GM12875 (cell line): ENCODE measurements around the gene RFX2.

Experiments used
- H3K4me3 ChIP-seq: one replicate; pipeline ENCODE4 v1.5.1; 2011; ENCODE audit warnings: low read depth, low read length, control low read depth
- TF ChIP-seq, protein P1 (sequence below): IDR thresholded peaks from 2 replicates; pipeline ENCODE4 v1.5.1; 2011; ENCODE audit warnings: low read depth, mild to moderate bottlenecking, control low read depth, inconsistent platforms, low read length, moderate library complexity, borderline replicate concordance; ENCODE audit not compliant: insufficient read depth

Gene RFX2

DNA sequence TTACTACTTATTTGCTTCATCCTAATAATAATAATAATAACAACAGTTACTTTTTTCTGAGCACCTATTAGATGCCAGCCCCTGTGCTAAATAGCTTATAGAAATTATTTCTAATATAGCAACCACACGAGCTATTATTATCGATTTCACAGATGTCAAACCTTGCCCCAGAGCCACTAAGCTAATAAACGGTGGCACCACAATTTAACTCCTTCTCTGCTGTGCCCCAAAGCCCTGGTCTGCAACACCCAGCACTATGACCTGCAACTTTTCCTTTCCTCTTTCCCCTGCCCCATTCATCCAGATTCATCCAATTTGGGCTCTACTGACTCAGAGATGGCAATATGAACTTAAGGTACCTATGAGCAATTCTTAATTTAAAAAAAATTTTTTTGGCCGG, 6.4 kb downstream of the RFX2 start:
- TF ChIP-seq, protein P1, sequence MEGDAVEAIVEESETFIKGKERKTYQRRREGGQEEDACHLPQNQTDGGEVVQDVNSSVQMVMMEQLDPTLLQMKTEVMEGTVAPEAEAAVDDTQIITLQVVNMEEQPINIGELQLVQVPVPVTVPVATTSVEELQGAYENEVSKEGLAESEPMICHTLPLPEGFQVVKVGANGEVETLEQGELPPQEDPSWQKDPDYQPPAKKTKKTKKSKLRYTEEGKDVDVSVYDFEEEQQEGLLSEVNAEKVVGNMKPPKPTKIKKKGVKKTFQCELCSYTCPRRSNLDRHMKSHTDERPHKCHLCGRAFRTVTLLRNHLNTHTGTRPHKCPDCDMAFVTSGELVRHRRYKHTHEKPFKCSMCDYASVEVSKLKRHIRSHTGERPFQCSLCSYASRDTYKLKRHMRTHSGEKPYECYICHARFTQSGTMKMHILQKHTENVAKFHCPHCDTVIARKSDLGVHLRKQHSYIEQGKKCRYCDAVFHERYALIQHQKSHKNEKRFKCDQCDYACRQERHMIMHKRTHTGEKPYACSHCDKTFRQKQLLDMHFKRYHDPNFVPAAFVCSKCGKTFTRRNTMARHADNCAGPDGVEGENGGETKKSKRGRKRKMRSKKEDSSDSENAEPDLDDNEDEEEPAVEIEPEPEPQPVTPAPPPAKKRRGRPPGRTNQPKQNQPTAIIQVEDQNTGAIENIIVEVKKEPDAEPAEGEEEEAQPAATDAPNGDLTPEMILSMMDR: no peak

DNA sequence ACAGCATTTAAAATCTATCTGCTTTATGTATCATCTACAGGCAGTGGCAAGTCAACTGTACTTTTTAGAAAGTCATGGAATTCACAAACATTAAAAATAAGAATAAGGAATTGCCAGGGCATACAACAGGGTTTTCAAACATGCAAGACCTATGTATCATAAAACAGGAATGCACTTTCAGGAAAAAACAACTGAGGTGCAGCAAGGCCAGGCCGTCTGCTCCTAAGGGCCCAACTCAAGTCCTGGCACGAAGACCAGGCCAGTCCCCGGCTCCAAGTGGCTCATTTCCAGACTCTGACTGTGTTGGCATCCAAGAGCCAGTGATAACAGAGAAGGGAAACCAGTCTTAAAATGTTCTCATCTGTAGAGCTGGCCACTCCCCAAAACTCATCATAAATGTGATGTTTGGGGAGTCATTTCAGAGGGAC, 7.1 kb downstream of the RFX2 start:
- H3K4me3 ChIP-seq: no peak overlapping the region
- TF ChIP-seq, protein P1: no peak

More for the DNA sequence above, 6.4 kb downstream of the RFX2 start:
- no peak overlapping the region for H3K4me3 ChIP-seq

DNA sequence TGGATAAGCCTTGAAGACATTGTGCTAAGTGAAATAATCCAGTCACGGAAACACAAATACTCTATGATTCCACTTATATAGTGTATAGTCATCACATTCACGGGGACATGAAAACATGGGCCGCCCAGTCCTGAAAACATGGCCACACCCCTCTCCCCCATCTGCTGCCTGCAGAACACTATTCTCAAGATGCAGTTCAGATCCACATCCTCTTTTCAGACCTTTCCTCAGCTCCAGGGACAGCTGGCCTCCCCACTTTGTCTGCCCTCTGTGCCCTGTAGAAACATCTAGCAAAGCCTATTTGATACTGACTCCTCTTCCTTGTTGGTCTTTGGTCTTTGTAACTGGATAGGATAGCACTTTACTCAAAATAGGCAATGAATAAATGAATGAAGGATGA, 8.3 kb downstream of the RFX2 start:
- TF ChIP-seq, protein P1: no peak
- H3K4me3 ChIP-seq: no peak overlapping the region

DNA sequence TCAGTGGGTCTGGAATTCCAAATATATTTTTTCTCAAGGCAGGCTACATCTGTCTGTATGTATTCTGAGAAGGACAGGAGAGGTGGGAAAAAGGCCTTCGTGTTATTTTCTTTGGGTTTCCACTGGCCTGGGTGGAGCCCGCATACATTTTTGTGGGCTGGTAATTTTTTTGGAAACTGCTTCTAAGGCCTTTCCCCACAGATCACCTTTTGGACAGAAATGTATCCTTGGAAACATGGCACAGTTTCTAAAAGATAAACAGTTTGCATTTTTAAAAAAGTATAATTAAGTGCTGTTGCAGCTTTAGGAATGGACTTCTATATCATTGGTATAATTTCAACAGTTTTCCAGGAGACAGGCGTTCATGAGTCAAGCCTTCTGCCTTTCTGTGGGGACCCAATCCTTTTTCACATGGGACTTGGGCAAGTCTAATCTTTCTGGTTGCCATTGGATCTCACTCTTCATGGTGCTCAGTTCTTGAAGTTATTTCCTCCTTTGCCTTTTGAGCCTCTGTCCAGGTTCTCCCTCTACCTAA, 8.9 kb downstream of the RFX2 start:
- TF ChIP-seq, protein P1: no peak

DNA sequence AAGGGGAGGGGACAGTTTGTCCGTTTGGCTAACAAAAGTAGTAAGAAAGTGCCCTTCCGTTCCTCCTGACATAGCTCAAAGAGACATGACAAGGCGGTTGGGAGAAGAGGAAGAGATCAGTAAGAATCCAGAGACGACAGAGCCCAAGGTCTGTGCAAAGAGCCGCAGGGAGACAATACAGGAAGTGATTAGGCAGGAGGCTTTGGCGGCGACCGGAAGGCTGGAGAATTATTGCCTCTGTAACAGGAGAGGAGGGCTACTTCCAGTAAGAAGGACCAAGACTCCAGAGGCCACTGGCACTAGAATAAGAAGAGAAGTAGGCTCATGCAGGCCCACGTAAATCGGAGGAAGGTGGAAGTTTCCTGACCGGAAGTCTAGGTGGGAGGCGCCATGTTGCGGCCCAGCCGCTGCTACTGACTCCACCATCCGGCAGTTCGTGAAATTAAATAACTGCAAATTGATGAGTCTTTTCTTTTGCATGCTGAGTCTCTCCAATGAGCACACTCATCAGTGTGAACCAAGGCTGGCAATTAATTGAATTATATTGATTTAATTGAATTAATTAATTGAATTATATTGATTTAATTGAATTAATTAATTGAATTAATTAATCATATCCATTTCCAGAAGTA, 9.9 kb downstream of the RFX2 start:
- TF ChIP-seq, protein P1: 0 out of 2 replicates have a peak, but pooled peaks have one; percentile 10
- H3K4me3 ChIP-seq: peak overlapping the region; percentile 35

More for the DNA sequence above, 8.9 kb downstream of the RFX2 start:
- no peak overlapping the region for H3K4me3 ChIP-seq

DNA sequence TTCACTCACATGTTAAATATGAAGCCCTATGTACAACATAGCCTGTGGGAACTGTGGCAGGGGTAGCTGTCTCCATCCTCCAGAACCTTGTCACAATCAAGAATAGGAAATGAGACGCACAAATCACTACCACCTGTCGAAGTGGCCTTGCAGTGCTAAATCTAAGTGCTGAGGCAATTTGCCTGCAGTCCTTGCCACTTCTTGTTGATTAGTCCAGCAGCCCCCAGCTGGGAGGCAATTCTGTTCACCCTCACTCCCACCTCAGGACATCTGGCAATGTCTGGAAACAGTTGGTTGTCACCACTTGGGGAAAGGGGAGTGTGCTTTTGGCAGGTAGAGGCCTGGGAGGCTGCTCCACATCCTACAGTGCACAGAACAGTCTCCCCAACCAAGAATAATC, 10.7 kb downstream of the RFX2 start:
- H3K4me3 ChIP-seq: no peak overlapping the region
- TF ChIP-seq, protein P1: no peak

DNA sequence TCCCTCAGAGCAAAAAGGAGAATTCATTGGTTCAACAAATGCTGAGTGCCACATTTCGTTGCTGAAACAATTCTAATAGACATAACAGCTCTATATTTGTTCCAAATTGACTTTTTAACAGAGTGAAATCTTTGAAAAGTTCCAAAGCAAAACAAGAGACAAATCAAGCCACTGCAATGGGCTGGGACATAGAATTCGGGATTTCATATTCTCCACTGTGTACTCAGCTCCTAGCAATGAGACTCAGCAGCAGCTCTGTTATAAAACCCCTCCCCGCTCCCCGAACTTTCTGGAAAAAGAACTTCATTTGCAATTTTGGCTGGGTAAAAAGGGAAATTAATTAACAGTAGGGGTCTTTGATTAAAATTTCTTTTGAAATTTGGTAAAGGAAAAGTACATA, 11.3 kb downstream of the RFX2 start:
- no peak overlapping the region for H3K4me3 ChIP-seq
- TF ChIP-seq, protein P1: no peak
